ENCODE data around the gene MCF2L.

MCF2L gene

DNA sequence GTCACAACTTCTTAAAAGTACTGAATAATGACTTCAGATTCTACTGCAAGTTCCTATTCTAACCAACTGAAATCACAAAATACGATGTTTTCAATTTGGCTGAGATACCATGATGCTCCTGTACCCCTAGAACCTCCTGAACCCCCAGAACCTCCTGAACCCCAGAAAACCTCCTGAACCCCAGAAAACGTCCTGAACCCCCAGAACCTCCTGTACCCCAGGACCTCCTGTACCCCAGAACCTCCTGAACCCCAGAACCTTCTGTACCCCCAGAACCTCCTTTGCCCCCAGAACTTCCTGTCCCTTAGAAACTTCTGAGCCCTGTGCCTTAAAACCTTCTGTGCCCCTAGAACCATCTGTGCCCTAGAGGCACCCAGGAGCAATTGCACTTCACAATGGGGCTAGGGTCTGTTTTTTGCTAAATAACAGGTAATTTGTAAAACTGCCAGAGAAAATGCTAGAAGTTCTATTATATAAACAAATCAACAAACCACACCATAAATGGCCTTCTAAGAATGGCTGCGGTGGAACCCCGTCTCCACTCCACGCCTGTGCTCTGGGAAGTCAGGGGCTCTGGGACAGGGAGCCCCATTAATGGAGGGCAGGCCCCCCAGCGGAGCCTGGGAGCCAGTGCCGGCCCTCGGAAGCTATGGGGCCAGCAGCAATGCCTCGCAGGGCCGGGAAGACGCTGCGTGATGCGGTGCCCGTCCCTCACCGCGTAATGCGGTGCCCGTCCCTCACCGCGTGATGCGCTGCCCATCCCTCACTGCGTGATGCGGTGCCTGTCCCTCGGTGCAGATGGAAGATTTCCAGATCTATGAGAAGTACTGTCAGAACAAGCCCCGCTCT, 115.3 kb downstream of the MCF2L start:
- no peak for DNase-seq (ENCODE audit: low read depth)

DNA sequence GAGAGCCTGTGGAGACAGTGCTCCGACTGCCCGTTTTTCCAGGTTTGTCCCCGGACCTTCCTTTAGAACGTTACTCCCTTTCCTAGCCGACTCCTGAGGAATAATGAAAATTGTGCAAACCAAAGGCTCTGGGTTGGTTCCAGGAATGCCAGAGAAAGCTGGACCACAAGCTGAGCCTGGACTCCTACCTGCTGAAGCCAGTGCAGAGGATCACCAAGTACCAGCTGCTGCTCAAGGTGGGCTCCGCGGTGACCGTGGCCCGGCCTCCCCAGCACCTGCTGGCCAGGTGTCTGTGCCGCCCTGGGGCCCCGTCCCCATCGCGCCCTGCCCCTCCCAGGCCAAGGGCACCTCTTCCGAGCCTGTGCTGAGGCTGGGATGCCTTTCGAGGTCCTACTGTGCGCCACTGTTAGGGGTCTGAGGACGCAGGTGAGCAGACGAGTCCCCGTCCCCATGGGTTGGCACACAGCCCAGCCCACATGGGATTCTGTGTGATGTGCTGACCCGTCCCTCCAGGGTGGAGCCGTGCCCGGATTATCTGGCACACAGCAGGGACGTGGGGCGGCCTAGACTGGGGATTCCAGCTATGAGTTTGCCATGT, 116.0 kb downstream of the MCF2L start:
- no peak for DNase-seq (ENCODE audit: low read depth)

DNA sequence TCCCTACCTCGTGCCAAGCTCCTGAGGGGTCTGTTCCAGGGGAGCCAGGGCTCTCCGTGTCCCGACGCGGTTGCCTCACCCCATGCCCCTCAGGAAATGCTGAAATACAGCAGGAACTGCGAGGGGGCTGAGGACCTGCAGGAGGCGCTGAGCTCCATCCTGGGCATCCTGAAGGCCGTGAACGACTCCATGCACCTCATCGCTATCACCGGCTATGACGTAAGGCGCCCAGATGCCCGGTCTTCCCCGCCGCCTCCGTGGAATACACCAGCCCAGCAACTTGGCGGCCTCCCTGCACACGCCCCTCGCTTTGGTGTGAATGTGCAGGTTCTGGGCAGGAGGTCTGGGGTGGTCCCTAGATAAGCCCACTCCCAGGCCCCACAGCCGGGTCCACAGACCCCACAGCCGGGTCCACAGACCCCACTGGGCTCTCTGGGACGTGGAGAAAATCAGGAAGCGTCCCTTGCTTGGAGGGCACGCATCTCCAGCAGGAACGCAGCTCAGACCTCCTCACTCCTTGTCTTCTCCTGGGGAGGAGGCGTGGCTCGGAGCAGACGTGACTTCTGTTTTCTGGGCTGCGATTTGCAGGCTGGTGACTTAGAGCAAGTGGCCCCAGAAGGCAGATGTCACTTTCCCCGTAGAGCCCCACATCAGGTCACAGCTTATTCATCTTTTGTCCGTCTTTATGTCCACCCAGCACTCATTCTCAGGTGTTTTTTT, 117.2 kb downstream of the MCF2L start:
- DNase-seq (ENCODE audit: low read depth): no peak

DNA sequence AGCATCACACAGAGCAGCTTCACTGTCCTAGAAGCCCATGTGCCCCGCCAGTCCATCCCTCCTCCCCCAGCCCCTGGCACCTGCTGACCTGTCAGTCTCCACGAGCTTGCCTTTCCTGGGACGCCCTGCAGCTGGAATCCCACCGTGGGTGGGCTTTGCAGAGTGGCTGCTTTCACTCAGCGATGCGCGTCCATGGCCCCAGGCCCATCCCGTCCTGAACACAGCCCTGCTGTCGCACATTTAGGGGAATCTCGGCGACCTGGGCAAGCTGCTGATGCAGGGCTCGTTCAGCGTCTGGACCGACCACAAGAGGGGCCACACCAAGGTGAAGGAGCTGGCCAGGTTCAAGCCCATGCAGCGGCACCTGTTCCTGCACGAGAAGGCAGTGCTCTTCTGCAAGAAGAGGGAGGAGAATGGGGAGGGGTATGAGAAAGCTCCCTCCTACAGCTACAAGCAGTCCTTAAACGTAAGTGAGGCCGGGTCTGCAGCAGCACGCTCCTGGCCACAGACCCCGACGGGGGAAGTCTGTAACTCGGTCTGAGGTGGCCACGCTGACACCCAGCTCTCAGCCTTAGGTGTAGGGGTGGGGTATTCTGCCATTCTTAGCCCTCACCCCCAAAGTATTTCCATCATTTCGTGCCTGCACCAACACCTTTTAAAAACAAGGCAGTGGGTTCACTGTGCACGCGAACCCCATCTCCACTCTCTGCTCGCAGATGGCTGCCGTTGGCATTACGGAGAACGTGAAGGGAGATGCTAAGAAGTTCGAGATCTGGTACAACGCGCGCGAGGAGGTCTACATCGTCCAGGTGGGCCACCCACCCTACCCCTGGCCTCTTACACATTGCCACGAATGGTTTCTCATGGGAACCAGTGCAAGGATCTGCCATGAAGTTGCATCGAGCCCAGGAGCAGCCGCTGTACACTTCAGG, 118.2 kb downstream of the MCF2L start:
- no peak for DNase-seq (ENCODE audit: low read depth)

DNA sequence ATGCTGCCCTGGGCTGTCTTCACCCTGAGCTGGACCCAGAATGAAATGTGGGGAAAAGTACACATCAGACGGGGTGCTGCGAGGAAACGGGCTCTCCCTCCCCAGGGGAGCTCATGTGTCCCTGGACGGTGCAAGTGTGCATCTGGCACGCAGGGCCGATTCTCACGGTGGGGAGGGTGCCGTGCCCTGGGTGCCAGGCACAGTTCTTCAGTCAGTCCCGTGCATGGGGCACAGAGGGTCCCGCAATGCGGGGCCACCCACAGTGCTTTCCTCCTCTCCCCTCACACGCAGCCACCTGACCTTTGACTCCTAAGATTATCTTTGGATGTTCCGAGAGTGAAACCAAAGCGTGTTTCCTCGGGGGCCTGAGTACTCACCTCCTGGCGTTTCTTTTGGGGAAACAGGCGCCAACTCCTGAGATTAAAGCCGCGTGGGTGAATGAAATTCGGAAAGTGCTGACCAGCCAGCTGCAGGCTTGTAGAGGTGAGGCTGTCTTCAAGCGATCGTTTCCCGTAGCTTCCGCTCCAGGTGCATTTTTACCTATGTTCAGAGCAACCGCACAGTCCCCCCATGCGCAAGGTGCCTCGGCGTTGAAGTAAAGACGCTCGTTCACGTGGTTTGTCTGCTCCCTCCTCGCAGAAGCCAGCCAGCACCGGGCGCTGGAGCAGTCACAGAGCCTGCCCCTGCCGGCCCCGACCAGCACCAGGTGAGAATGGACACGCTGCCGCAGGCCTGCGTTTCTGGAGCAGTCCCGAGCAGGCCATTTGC, 119.1 kb downstream of the MCF2L start:
- DNase-seq (ENCODE audit: low read depth): no peak

DNA sequence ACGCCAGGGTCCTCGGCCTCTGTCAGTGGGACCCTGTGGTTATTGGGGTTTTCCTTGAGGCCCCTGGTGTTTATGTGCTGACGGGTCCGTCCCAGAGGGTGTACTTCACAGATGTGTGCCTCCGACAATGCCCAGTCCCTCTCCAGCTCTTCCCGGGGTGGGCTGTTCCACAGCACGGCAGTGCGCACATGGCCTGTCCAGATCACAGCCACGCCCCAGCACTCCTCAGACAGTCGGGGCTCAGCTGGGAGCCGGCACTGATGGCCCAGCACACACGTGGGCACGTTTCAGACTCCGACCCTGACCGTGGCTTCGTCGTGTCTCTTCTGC, 119.6 kb downstream of the MCF2L start:
- DNase-seq (ENCODE audit: low read depth): no peak

DNA sequence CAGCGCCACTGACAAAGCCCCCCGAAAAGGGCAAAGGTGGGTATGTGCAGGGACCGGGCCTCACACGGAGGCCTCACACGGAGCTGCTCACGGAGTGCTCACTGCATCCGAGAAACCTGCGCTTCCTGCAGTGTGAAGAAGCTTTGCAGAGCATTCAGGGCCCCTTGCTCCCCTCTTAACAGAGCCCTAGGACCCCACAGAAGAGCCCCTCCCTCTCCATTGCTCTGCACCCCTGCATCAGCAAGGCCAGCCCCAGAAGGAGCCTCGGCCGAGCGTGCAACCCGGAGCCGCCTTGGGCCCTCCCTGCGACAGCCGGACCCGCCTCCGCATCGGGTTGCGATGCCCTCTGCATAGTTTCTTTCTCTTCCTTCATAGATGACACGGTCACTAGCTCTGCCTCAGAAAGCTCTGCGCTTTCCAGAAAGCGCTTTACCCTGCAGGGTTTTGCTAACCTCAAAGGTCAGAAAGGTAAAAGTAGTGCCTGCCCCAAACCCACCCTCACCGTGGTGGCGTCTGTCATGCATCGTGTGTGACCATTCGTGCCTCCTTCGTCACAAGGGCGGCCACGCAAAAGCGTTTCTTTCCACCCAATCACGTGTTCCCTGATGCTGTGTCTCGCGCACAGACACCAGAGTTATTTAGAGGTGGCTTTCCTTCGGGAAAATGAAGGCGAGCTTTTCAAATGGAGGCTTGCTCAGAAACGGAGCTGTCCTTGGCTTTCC, 120.8 kb downstream of the MCF2L start:
- no peak for DNase-seq (ENCODE audit: low read depth)

DNA sequence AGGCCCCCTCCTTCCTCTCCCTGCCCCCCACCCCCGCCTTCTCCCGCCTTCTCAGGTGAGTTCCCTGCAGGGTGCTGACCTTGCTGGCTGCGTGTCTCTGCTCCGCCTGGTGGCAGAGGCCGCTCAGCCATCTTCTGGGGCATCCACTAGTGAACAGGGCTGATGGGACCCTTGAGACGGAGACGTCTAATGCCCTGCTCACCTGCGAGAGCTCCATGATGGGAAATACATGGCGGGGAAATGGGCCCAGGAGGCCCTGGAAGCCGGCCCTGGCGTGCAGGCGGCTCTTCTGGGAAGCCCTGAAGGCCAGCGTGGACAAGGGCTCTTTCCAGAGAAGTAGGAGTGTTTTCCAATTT, 121.4 kb downstream of the MCF2L start:
- DNase-seq (ENCODE audit: low read depth): no peak

DNA sequence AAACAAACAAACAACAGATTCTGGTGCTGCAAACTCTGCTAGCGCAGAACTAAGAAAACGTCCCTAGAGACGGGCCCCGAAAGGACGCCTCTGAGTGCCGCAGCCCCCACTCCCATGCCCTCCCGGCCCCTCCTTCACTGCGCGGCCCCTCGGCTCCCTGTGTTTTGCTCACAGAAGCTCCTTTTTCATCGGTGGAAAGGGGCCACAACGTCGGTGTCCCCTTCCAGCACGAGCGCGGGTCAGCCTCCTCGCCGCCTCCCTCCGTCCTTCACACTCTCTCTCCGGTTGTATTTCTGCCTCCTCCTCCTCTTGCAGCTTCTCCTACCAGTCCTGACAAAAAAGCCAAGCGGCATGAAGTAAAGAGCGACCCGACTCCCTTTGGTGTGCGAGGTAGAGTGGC, 121.8 kb downstream of the MCF2L start:
- no peak for DNase-seq (ENCODE audit: low read depth)

DNA sequence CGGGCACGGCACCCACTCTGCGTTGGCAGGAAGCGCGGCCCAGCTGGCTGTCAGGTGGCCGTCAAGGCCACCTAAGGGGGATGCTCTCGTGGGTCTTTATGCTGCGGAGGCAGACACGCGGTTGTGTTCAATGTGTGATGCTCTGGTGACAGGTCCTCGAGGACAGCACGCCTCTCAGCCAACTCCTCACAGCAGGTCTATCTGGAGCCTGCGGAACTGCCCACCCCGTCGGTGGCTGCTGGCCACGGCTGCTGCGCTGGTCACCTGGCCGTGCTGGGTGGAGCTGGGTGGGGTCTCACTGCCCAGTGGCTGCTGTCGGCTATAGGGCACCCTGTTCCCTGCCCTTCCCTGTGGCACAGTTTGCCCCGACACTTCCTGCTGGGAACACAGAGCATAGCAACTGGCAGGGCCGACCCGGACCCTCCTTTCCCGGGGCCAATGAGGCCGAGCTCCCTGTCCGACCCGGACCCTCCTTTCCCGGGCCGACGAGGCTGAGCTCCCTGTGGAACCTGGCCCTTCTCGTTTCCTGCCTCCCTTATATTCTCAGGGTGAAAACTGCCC, 122.3 kb downstream of the MCF2L start:
- DNase-seq (ENCODE audit: low read depth): no peak

DNA sequence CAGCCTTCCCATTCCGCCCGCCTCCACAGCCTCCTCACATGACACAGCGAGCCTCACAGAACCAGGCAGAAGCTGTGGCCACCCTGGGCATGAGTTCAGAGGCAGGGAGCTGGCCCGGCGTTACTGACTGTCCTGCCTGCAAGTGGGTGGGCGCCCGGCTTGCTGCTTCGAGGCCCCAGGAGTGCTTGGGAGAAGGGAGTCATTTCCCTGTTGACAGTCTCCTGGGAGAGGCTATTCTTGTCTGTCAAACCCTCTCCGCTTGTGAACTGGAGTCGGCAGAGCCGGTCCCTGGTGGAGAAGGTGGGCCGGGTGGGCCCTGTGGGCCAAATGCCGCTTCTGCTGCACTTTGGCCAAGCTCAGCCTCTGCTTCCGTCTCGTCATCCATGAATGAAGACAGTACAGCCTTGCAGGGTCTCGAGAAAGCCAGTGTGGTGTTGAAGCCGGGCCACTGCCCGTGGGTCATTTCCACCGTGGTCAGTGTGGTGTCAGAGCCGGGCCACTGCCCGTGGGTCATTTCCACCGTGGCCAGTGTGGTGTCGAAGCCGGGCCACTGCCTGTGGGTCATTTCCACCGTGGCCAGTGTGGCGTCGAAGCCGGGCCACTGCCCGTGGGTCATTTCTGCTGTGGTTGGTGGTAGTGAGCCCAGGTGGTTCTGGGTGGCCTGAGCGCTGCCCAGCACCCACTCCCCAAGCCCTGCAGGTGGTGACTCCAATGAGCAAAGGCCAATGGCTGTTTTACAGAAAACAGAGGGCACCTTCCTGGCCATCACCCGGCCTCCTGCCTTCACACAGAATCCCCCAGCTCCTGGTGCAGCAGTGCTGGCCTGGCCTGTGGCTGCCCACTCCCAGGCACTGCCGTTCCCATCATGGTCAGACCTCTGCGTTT, 123.1 kb downstream of the MCF2L start:
- no peak for DNase-seq (ENCODE audit: low read depth)

DNA sequence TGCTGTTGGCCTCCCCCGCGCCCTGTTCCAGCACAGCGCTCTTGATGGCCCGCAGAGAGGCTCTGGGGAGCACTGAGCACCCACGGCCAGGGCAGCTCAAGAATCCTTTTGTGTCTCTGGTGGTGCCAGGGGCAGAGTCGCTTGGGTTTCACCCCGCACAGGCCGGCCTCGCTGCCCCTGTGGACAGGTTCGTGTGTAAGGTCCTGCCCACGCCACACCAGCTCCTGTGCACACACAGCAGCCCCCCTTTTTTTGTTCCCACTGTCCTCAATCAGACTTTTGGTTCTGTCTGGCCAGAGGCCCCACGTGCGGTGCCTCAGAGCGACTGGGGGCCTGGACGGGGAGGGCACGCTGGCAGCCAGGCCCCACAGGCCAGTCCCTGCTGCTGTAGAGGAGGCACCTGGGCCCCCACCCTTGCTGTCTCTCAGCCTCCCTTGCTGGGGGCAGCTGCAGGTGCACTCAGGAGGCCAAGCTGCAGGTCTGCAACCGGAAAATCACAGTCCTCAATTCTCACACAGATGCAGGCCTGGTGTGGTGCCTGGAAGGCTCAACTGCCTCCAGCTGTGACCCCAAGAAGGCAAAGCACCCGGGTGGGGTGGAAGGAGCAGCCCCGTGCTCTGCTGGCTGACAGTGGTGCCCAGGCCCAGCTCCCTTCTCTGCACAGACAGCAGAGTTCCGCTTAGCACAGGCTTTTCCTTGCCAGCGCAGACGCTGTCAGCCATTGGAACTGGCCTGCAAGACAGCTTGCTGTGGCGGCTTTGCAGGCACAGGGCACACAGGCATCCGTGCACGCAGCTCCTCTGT, 124.0 kb downstream of the MCF2L start:
- DNase-seq (ENCODE audit: low read depth): no peak

DNA sequence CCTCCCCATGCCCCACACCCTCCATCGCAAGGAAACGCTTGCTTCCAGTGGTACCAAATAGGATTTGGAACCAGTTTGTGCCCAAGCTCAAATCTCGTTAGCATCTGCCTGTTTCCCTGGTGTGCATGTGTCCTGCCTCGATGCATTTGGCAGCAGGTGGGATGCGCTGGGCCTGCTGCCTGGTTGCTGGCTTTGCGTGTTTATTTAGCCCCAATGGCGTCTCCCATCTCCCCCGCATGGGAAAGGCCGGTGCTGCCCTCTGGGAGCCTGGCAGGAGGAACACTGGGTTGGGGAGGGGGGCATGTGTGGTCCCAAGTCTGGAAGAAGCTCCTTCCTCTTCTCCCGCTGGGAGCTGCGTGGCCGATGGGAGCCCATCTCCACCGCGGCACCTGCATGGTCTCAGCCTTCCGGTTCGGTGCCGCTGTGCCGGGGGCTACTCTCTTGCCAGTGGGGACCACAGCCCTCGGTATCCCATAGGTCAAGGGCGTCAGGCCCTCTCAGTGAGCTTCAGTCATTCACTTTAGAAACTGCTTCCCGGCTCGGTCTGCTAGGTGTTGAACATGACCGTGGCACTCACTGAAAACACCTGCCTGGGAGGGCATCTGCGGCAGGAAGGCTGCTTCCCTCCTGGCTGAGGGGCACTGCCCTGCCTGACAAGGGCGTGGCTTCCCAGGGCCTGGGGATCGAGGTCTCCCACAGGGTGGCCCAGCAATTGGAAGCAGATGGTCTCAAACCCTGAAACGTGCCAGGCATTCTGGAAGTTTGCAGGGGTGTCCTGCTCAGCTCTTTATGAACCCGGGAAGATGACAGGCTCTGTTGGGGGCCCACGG, 124.8 kb downstream of the MCF2L start:
- no peak for DNase-seq (ENCODE audit: low read depth)

DNA sequence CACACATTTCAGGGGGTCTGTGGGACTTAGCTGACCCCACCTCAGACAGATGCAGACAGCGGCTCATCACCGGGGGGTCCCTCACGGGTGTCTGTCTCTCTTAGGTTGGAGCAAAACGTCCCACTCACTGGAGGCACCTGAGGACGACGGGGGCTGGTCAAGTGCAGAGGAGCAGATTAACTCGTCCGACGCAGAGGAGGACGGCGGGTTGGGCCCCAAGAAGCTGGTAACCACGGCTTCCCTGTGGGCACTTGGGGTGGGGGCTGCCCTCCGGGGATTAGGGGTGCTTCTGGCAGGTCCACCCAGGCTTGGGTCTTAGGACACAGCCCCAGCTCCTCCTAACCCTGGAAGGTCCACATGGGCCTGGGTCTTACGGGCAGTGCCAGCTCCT, 125.4 kb downstream of the MCF2L start:
- no peak for DNase-seq (ENCODE audit: low read depth)

DNA sequence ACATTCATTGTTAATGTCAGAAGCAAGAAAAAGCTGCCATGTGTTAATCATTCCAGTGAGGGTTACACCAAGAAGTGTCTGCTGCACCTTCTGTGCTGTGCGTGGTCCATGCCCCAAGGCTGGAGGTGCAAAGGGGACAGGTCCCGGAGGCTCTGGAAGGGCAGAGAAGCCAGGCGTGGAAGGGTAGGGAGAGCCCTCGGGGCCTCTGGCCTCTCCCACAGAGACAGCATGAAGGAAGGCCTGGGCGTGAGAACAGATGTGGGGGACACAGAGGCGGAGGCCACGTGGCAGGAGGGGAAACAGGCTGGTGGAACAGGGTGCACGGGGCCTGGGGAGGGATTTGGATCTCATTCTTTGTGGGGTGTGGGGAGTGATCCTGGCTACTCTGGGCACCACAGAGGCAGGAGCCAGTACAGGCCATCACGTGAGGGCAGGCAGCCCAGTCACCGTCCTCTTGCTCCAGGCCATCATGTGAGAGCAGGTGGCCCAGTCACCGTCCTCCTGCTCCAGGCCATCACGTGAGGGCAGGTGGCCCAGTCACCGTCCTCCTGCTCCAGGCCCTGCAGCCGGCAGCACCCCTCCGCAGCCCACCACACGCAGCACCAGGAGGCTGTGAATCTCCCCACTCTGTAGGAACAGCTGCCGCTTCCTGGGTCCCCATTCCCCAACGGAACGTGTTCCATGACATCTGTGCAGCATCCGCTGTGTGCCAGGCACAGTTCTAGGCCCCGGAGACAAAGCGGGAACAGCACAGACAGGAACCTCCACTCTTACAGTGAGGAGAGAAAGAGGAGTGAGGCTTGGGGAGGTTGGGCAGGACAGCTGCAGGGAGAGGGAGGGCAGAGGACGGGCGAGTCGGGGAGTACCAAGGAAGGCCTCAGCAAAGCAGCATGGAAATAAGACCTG, 126.4 kb downstream of the MCF2L start:
- no peak for DNase-seq (ENCODE audit: low read depth)

DNA sequence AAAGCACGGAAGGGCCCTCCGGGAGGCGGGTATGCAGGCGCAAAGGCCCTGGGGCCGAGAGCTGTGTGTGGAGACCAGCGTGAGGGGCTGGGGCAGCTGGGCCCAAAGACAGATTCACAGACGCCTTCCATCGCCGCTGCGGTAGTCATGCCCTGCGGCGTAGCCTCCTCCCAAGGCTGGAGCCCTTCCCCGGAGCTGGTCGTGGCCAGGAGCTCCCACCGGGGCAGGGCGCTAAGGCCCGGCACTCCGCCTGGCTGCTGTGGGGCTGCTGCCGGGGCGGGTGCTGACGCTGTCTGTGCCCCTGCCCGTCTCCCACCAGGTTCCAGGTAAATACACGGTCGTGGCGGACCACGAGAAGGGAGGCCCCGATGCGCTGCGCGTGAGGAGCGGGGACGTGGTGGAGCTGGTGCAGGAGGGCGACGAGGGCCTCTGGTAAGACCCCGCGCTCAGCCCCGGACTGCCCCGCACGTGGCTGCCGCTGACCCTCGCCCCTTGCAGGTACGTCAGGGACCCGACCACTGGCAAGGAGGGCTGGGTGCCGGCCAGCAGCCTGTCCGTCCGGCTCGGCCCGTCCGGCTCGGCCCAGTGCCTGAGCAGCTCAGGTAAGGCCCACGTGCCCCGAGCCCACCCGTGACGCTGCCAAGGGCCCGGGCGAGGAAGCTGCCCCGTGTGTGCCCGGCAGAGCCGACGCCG, 127.2 kb downstream of the MCF2L start:
- no peak for DNase-seq (ENCODE audit: low read depth)
